ENCODE results near the gene KTN1.

DNA sequence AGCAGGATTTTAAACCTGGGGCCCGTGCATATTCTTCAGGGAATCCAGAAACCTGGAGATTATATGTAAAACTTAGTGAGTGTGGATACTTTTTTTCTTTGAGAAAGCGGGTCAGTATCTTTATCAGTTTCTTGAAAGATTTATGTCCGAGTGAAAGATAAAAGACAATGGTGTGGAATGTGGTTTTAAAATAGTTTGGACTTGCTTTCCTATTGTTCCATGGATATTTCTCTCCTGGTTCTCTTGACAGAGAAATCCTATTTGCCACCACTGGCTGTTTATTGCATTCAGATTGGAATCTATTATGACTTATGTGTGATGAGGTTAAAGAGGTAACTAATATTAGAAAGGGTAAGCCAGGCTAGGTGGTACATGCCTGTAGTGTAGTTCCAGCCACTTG lies 27.4 kb downstream of the KTN1 start:
- TF ChIP-seq EZH2phosphoT487 (IDR thresholded peaks at IDR 0.05; ENCODE audit: borderline replicate concordance) = no peak
- TF ChIP-seq, protein P1, sequence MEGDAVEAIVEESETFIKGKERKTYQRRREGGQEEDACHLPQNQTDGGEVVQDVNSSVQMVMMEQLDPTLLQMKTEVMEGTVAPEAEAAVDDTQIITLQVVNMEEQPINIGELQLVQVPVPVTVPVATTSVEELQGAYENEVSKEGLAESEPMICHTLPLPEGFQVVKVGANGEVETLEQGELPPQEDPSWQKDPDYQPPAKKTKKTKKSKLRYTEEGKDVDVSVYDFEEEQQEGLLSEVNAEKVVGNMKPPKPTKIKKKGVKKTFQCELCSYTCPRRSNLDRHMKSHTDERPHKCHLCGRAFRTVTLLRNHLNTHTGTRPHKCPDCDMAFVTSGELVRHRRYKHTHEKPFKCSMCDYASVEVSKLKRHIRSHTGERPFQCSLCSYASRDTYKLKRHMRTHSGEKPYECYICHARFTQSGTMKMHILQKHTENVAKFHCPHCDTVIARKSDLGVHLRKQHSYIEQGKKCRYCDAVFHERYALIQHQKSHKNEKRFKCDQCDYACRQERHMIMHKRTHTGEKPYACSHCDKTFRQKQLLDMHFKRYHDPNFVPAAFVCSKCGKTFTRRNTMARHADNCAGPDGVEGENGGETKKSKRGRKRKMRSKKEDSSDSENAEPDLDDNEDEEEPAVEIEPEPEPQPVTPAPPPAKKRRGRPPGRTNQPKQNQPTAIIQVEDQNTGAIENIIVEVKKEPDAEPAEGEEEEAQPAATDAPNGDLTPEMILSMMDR (conservative IDR thresholded peaks at IDR 0.05; ENCODE audit: low read length) = no peak

All from Loucy (cell line).